OCI-LY7 (cell line): ENCODE results near the gene ALG1. TPM values are rescaled to one million over a fixed set of nuclear protein-coding genes. Genes with fewer than 3 reads are reported as not detected.

Source experiments
- BruUV-seq: library from RNA; stranded (reverse); fragments of 400-500 nt; replicated peaks from 2 replicates; lab custom pipeline; 2021; lab: Mats Ljungman, UMichigan
- CTCF ChIA-PET: fragments of 300-600 bp; sonication (Branson Sonifier 250); formaldehyde crosslinking; loops from one replicate; lab custom pipeline; 2022; ENCODE audit warnings: antibody characterized with exemption; ENCODE audit not compliant: unreplicated experiment; lab: Charles Lee
- POLR2A ChIA-PET: fragments of 300-600 bp; sonication (Branson Sonifier 250); formaldehyde crosslinking; loops from one replicate; lab custom pipeline; 2022; ENCODE audit warnings: antibody characterized with exemption; lab: Charles Lee
- DNase-seq: peaks from one replicate; pipeline ENCODE4 v3.0.0-alpha.2; 2015; ENCODE audit warnings: low spot score
- H2AFZ ChIP-seq: fragments of 200-600 bp; sonication (generic), shearing (Covaris generic); 2 replicates; pipeline ENCODE4 v1.6.1; 2014; ENCODE audit warnings: mild to moderate bottlenecking, antibody characterized with exemption, low read length, moderate library complexity
- H3K27ac ChIP-seq: fragments of 200-600 bp; sonication (generic); 2 replicates; pipeline ENCODE4 v1.5.1; 2014; ENCODE audit warnings: mixed run types, low read depth, mild to moderate bottlenecking, moderate library complexity, low read length, inconsistent platforms; ENCODE audit not compliant: poor library complexity, severe bottlenecking
- H3K36me3 ChIP-seq: fragments of 200-600 bp; sonication (generic); 2 replicates; pipeline ENCODE4 v1.6.1; 2014; ENCODE audit warnings: mild to moderate bottlenecking, antibody characterized with exemption, low read length, moderate library complexity, mixed read lengths; ENCODE audit not compliant: insufficient read depth
- H3K4me1 ChIP-seq: fragments of 200-600 bp; sonication (generic); 2 replicates; pipeline ENCODE4 v1.5.1; 2014; ENCODE audit warnings: mild to moderate bottlenecking, low read length; ENCODE audit not compliant: insufficient read depth, poor library complexity, severe bottlenecking
- H3K4me2 ChIP-seq: fragments of 200-600 bp; sonication (generic); 2 replicates; pipeline ENCODE4 v1.6.1; 2014; ENCODE audit warnings: mild to moderate bottlenecking, low read length
- H3K4me3 ChIP-seq: fragments of 200-600 bp; sonication (generic); 2 replicates; pipeline ENCODE4 v1.5.1; 2014; ENCODE audit warnings: mild to moderate bottlenecking, low read depth, low read length; ENCODE audit not compliant: poor library complexity, severe bottlenecking
- H3K79me2 ChIP-seq: fragments of 200-600 bp; sonication (generic); 2 replicates; pipeline ENCODE4 v1.6.1; 2016; ENCODE audit warnings: low read depth, mild to moderate bottlenecking, low read length, moderate library complexity, mixed read lengths; ENCODE audit not compliant: insufficient read depth
- H3K9me2 ChIP-seq: fragments of 200-600 bp; sonication (generic); 2 replicates; pipeline ENCODE4 v1.6.1; 2016; ENCODE audit warnings: mild to moderate bottlenecking, low read length, mixed read lengths; ENCODE audit not compliant: insufficient read depth
- H3K9me3 ChIP-seq: fragments of 200-600 bp; sonication (generic); 2 replicates; pipeline ENCODE4 v1.6.1; 2014; ENCODE audit warnings: mild to moderate bottlenecking, mixed run types, low read length, mixed read lengths
- H4K20me1 ChIP-seq: fragments of 200-600 bp; sonication (generic); 2 replicates; pipeline ENCODE4 v1.6.1; 2014; ENCODE audit warnings: mild to moderate bottlenecking, antibody characterized with exemption, low read length, moderate library complexity, mixed read lengths; ENCODE audit not compliant: insufficient read depth
- CTCF ChIP-seq: fragments of 200-600 bp; sonication (generic); conservative IDR thresholded peaks from 2 replicates; pipeline ENCODE4 v1.5.1; 2014; ENCODE audit warnings: mild to moderate bottlenecking, antibody characterized with exemption, low read length, moderate library complexity, mixed read lengths
- EZH2phosphoT487 ChIP-seq: fragments of 200-600 bp; sonication (generic); IDR thresholded peaks from 2 replicates; pipeline ENCODE4 v1.6.1; 2018; ENCODE audit warnings: low read depth, borderline replicate concordance, mild to moderate bottlenecking, mixed run types, antibody characterized with exemption, low read length, moderate library complexity, mixed read lengths
- intact Hi-C: fragments of 100-400 bp; cut with micrococcal nuclease; formaldehyde crosslinking; loops from one replicate; pipeline ENCODE4 v1.10.0; 2022; ENCODE audit not compliant: unreplicated experiment
- total RNA-seq, 2 experiments: library from RNA; depleted of rRNA in 1 of 2; stranded (reverse); fragments of >200 nt in 1 of 2; shearing (Covaris generic) in 1 of 2; gene quantifications; 2 replicates each; pipeline ENCODE4 v1.2.3, GENCODE V29; 2014 to 2022

ALG1 gene
- total RNA-seq, 2 experiments from 2014 or later: 13.7 to 23.1 TPM

- DNase-seq: no peak
- no peak overlapping the region for H3K4me2 ChIP-seq
- intact Hi-C loops: no loop called here
These were observed 35.8 kb upstream of the ALG1 start for GRCh38 chr16:5035909-5036227.

GRCh38 chr16:5036228-5037156 is 35.2 kb upstream of the ALG1 start:
- DNase-seq: no peak
- CTCF ChIA-PET: no interaction called here
- H4K20me1 ChIP-seq: no peaks in the 10 kb centered on the region
- POLR2A ChIA-PET: no interaction called here
- no peak overlapping the region for H3K27ac ChIP-seq
- BruUV-seq: no TSS peak
- H3K79me2 ChIP-seq: no peaks in the 10 kb centered on the region
- no peak overlapping the region for H3K4me2 ChIP-seq
- no peaks in the 10 kb centered on the region for H3K36me3 ChIP-seq
- H3K9me2 ChIP-seq: no peaks in the 10 kb centered on the region
- intact Hi-C loops: no loop called here
- peaks cover 15% of the 10 kb centered on the region for H3K4me1 ChIP-seq
- no peaks in the 10 kb centered on the region for H3K9me3 ChIP-seq
- no peak overlapping the region for H2AFZ ChIP-seq
- no peak overlapping the region for H3K4me3 ChIP-seq
- TF ChIP-seq EZH2phosphoT487: no peak
- TF ChIP-seq CTCF: no peak

More at GRCh38 chr16:5035909-5036227, 35.8 kb upstream of the ALG1 start:
- H3K79me2 ChIP-seq: no peaks in the 10 kb centered on the region
- H3K36me3 ChIP-seq: no peaks in the 10 kb centered on the region
- H3K9me2 ChIP-seq: no peaks in the 10 kb centered on the region
- ChIA-PET POLR2A (no interaction called here), CTCF (no interaction called here)
- H3K9me3 ChIP-seq: no peaks in the 10 kb centered on the region
- TF ChIP-seq CTCF: no peak
- TF ChIP-seq EZH2phosphoT487: no peak
- H2AFZ ChIP-seq: no peak overlapping the region
- no TSS peak for BruUV-seq
- no peaks in the 10 kb centered on the region for H4K20me1 ChIP-seq
- H3K4me3 ChIP-seq: no peak overlapping the region
- H3K27ac ChIP-seq: no peak overlapping the region
- H3K4me1 ChIP-seq: peaks cover 15% of the 10 kb centered on the region

- H2AFZ ChIP-seq: no peak overlapping the region
- H3K79me2 ChIP-seq: no peaks in the 10 kb centered on the region
- BruUV-seq: no TSS peak
- no peak for TF ChIP-seq EZH2phosphoT487
- no peak for TF ChIP-seq CTCF
- H3K4me2 ChIP-seq: no peak overlapping the region
- no peak overlapping the region for H3K27ac ChIP-seq
- DNase-seq: no peak
- no peaks in the 10 kb centered on the region for H3K9me3 ChIP-seq
- H3K9me2 ChIP-seq: no peaks in the 10 kb centered on the region
- H3K36me3 ChIP-seq: no peaks in the 10 kb centered on the region
- ChIA-PET POLR2A (no interaction called here), CTCF (no interaction called here)
- no peaks in the 10 kb centered on the region for H4K20me1 ChIP-seq
- H3K4me3 ChIP-seq: no peak overlapping the region
- no peaks in the 10 kb centered on the region for H3K4me1 ChIP-seq
- intact Hi-C loops: no loop called here
These were observed 31.2 kb upstream of the ALG1 start for GRCh38 chr16:5040451-5040850.
